Right renal cortex interstitium (tissue), 3 donors: Measurements from ENCODE around the gene INPP5B. TPM values are rescaled to one million over a fixed set of nuclear protein-coding genes. Genes with fewer than 3 reads are reported as not detected.
"Not testable (repeated sequence)": the region's sequence is repeated elsewhere in the genome, so short reads cannot be mapped to it uniquely, and the experiment has no call there.

ENCODE experiments used
- DNase-seq, 3 donors: peaks; one replicate each; pipeline ENCODE4 v3.0.0-alpha.2; 2013; ENCODE audit warnings: low read depth in 3 of 3, low spot score in 2 of 3
- polyA plus RNA-seq, 3 donors: library from polyadenylated mRNA; unstranded; fragments of 120-200 nt; gene quantifications; one replicate each; pipeline ENCODE4 v1.2.1, GENCODE V29; 2013; ENCODE audit not compliant: insufficient read length in 3 of 3

The INPP5B gene
- polyA plus RNA-seq: 10 to 100 TPM; 17.0 to 18.9 (median 17.8) TPM

DNA sequence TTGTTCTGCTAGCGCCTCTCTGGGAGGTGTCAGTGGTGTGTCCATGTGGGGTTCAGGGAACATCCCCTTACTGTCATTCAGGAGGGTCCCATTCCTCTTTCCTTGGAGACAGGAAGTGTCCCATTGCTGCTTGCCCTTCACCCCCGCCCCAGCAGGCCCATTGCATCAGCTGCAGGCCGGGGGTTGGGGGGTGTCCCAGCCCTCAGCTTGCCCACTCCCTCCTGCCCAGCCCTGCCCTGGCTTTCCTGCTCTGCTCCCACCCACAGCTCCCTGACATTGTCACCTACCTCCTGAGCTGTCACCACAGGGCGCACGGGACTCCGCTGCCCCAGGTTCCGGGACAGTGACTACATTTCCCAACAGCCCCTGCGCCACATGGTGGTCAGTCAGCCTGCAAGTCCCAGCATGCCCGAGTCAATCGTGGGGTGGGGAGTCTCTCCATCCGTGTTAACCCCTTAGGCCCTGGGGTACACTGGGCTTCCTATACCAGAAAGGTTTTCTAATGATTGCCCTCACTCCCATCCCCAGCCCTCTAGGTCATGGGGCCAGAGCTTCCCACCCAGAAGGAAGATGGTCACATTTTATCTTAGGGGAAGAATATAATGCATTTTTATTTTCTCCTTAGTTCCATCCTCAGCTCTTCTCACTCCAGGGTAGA is at the start of gene INPP5B:
TSS of gene INPP5B (minus strand) at position 351 of the 658 bp plus-strand sequence. CDS start 745 bp downstream, outside the sequence.
- peak; percentile 38 to 72 (median 61) for DNase-seq

DNA sequence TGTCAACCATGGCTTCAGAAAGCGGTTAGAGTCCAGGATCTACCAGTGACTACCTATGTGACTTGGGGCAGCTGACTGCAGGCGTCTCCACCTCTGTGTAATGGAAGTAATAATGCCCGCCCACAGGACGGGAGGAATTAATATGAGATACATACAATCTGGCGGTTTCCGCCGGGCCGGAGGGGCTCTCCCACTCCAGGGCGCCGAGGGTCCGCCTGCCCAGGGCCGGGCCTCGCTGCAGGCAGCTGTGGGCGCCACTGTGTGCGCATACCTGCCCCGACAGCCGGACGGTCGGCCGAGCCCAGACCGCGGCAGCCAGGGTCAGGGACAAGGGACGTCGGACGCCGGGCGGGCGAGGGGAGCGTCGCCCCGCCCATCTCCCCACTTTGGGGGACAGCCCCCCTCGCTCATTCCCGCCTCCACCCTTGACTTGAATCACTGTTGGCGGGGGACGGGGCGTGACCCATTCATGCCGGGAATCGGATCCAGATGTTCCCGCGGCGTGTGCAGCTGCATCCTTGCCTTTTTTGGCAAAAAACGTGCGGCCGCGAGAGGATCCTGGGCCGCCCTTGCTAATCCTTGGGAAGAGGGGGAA is 49.0 kb upstream of the INPP5B start:
- DNase-seq: peak in 1 of 3 donors; percentile 77

DNA sequence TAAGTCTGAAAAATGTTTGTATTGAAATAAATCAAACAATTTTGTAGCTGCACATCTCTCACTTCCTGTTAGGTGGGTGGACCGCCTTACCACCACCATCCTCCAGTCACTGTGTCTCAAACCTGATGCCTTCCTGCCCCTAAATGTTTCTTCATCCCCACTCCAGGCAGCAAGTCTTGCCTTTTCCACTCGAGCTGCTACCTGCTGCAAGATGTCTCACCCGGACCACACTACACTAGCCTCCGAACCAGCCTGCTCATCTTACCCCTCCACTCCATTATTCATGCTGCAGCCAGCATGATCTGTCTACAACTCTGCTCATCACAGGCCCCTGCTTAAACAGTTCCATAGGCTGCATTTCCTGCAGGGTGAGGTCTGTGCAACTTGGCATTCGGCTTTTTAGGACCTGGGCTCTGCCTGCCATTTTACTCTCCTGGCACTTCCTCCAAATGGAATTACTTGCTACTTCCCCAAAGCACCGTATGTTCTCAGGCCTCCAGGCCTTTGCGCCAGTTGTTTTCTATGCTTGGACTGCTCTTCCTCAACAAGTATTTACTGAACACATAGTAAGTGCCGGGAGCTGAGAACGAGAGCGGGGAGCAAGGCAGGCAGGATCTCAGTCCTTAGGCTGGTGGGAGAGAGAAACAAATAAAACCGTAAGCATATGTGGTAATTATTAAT is 48.2 kb upstream of the INPP5B start:
- DNase-seq: no peak

DNA sequence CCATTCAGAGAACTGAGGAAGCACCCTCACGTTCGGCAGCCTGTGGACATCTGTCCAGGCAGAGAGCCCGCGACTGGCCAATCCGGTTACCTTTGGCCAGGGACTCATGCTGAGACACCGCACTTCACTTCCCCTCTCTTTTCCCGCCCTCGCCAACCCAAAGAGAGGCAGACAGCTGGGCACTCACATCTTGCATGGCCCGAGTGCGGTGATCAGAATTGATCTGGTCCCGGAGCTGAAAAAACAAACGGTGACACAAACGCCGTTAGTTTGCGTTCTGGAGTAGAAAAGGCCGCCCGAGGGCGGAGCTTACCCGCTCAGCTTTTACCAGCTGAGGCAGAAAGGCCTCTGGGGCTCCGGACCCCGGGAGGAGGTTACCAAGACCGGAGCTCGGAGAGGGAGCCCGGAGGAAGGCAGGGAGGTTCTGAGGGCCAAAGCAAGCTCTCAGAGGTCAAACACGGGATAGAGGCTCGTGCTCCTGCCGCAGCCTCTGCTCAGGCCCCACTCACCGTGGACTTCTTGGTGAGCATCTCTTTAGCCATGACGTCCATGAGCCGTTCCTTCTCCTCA is 42.6 kb upstream of the INPP5B start:
- no peak for DNase-seq

DNA sequence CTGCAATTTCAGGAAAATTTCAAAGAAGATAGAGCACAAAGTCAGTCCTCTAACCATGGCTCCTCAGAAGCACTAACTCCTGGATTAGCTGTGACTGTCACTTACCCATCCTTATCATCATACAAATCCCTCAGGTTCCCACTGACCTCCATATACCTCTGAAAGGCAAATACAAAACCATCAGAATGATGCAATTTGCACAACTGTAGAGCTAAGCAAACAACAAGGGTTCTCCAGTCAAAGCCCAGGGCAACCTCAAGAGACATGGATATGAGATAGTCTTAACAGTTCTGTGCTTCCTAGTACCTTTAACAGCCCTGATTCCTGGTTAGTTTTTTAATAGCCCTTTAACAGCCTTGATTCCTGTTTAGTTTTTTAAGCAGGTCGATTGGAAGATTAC is 40.8 kb upstream of the INPP5B start:
- no peak for DNase-seq

DNA sequence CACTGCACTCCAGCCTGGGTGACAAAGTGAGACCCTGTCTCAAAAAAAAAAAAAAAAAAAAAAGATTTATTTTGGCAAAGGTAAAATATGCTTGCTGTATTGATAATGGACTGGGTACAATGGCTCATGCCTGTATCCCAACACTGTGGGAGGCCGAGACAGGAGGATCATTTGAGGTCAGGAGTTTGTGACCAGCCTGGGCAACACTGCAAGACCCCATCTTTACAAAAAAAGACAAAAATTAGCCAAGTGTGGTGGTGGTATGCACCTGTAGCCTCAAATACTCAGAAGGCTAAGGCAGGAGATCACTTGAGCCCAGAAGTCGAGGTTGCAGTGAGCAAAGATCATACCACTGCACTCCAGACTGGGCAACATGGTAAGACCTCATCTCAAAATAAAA is 36.7 kb upstream of the INPP5B start:
- no peak for DNase-seq

DNA sequence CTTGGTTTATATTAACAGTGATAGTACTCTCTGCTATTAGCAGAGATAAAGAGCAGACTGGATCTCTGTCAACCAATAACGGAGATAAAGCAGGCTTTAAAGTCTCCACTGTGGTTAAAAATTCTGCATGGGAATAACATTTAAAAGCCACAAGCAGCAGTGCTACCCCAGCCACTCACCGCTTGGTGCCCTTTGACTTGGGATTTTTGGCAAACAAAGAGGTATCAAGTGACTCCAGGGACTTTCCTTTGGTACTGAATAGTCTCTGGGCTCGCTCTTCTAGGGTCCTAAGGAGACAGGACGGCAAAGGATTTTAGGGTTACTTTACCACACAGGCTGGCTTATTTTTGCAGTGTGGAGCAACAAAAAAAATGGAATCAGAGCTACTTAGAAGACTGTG is 31.7 kb upstream of the INPP5B start:
- no peak for DNase-seq

DNA sequence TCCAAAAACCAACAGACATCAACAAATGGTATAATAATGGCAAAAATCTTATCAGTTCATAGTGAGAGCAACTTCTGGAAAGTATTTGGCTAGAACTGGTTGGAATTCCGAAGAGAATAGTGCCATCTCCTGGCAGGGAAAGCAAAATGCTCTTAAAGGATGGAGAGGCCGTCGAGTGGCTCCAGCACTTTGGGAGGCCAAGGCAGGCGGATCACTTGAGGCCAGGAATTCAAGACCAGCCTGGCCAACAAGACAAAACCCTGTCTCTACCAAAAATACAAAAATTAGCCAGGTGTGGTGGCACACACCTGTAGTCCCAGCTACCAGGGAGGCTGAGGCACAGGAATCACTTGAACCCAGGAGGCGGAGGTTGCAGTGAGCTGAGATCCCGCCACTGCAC is 28.2 kb upstream of the INPP5B start:
- not testable (repeated sequence) for DNase-seq

DNA sequence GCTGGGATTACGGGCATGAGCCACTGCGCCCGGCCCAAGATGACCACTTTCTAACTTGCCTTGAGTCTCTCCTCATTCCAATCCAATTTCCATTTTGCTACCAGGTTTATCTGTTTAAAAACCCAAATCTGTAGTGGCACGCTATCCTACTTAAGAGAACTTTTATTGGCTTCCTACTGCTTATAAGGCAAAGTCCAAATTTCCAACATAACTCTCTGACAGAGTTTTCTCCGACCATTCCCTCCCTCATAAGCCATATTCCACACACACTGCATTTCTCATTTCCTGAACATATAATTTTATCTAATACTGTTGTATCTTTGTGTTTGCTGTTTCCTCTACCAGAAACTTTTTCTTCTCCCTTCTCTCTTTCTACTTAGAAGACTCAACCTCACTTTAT is 27.7 kb upstream of the INPP5B start:
- DNase-seq: no peak

DNA sequence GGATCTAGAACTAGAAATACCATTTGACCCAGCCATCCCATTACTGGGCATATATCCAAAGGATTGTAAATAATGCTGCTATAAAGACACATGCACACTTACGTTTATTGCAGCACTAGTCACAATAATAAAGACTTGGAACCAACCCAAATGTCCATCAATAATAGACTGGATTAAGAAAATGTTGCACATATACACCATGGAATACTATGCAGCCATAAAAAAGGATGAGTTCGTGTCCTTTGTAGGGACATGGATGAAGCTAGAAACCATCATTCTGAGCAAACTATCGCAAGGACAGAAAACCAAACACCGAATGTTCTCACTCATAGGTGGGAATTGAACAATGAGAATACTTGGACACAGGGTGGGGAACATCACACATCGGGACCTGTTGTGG is 26.8 kb upstream of the INPP5B start:
- DNase-seq: not testable (repeated sequence)

DNA sequence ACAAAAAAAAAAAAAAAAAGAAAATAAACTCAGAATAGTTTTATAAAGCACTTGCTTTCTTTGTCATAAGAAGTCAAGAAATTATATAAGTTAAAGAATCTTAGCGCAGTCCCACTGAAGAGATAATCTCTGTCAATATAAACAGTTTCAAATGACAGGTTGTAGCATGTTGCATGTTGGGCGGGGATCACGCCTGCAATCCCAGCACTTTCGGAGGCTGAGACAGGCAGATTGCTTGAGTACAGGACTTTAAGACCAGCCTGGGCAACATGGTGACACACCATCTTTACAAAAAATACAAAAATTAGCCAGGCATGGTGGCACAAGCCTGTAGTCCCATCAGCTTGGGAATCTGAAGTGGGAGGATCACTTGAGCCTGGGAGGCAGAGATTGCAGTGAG is 18.4 kb upstream of the INPP5B start:
- DNase-seq: no peak

DNA sequence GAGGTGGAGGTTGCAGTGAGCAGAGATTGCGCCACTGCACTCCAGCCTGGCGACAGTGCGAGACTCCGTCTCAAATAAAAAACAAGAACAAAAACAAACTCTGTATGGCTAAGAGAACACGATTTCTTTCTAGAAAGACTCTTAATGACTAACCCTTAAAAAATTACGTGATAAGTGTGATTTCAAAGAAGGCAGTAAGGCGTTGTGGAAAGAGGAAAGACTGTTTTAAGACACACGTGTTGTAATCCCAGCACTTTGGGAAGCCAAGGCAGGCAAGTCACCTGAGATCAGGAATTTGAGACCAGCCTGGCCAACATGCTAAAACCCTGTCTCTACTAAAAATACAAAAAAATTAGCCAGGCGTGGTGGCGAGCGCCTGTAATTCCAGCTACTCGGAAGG is 17.3 kb upstream of the INPP5B start:
- DNase-seq: not testable (repeated sequence)

DNA sequence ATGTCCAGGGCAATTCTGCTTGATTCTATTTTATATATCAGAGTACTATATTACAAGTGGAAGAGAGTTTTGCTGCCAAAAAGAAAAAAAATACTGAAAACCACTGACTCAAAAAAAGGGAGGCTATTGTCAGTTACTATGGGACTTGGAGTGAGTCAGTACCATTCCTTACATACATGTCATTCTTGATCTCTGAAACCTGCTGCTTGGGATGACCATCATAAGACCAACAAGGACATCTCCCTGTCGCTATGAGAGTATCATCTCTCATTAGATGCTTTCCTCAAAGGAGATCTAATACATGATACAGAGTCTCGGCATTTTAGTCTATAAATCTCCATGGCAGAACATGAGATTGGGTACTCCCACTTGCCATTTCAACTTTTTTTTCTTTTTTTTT is 11.8 kb upstream of the INPP5B start:
- DNase-seq: no peak

DNA sequence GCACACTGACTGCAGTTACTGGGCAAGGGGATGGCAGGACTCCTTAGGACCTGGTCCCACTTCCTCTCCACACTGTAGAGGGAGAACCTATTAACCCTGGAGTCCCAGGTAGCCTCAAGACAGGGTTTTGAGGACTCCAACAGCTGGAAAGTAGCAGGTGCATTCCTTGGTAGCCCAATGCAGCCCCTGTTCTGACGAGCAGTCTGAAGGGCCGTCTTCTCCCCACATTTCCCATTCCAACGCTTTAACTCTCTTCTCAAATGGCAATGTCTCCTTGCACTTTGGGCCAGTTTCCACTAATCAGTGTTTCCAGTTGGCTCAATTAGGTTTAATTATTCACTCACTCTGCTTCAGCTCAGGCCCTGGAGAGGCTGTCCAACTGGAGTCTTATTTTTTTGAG is 8.8 kb upstream of the INPP5B start:
- DNase-seq: no peak

DNA sequence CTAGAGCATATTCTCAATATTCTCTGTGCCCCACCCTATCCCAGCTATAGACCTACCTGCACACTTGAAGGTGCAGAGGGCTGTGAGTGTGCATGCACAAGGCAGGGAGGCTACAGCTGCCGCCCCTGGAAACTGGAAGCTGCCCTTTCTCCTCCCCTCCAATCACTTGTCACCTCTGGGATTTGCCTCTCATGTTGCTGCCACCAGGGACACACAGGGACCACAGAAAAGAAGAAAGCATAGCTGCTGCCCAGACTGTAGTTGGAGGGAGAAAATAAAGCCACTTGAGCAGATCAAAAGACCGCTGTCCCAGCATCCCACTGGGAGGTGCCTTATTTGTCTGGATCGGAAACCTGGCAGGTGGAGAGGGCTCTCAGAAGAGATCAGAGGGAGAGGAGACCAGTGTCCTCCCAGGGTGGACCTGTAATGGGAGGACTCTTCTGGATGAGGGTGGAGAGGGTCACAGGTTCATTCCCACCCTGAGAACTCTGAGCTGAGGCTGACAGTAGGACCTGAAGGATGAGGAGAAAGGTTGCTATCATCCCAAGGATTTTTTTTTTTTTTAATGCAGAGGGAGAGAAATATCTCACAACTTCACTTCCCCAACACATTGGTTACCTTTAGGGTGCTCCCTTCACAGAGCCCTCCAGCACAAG is 7.6 kb upstream of the INPP5B start:
- DNase-seq: no peak

DNA sequence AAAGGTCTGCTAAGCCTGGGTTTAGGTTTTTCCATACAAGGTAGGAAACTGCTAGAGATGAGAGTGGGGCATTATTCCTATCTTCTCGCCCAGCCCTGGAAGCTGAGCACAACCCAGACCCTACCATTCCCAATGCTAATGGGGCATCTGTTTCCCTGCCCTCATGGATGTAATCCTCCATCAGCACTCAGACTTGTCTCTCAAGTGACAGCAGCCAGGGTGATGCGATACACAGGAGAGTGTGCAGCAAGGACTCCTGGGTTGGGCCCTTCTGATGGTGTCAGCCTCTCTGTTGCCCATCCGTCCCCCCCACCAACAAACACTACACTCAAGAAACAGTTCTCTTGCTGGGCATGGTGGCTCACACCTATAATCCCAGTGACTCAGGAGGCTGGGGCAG is 5.9 kb upstream of the INPP5B start:
- DNase-seq: no peak

DNA sequence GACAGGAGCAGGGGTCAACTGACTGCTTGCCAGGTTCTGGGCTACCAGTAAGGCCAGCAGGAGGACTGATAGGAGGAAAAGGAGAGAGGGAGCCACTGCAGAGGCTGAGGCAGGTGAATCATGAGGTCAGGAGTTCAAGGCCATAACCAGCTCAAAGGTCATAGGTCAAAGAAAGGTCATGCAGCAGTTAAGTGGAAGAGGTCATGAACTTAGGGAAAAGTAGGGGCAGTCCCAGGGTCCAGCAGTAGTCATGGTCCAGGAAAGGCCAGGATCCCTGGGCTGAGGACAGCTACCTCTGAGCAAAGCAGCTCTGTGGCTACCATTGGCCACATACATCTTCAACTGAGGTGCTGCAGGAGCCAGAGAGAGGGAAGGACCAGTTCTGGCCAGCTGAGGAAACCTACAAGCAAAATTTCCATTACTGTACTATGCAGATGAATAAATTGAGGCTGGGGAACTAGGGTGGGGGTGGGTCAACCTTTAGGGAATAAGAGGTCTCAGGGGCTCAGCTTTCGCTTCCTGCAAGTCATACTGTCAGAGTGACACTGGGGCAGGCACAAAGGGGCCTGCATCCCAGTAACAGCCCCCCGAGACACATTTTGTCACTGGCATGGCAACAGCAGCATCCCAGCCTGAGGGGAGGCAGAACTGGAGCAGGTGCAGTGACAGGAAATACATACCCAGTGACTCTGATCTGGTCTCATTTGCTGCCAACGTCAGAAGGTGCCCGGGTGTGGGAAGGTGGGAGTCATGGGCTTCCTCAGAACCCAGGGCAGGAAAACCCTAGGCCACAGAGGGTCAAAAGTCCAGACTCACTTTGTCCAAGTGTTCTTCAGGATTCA is 5.2 kb upstream of the INPP5B start:
- no peak for DNase-seq

DNA sequence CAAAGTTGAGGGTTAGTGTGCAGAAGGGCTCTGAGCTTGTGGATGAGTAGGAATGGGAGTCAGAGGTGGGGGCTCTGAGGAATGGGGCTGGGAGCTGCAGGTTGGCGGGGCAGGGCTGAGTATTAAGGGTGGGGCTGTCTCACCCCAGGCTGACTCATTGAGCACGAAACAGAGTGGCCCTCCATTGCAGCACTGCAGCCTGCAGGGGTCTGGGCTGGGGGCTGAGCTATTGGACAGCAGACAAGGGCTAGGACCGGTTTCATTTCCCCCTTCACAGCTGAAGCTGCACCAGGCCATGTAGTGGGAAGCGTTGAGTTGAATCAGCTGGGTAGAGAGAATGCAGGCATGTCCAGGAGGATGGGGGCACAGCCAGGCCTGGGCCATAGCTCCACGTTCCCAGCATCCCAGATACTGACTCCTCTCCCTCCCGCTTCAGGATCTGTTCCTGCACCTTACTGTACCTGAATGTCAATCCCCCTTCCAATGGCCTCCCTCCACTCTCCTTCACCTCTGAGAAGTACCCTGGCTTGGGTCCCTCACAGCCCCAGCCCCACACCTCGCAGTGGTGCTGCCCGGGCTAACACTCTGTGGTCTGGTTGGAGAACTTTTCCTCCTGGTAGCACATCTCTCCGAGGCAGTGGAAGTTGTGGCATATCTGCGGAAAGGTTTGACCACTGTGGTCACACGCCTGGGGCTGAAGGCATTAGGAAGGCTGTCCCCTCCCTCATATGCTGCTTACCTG is 4.4 kb upstream of the INPP5B start:
- no peak for DNase-seq

DNA sequence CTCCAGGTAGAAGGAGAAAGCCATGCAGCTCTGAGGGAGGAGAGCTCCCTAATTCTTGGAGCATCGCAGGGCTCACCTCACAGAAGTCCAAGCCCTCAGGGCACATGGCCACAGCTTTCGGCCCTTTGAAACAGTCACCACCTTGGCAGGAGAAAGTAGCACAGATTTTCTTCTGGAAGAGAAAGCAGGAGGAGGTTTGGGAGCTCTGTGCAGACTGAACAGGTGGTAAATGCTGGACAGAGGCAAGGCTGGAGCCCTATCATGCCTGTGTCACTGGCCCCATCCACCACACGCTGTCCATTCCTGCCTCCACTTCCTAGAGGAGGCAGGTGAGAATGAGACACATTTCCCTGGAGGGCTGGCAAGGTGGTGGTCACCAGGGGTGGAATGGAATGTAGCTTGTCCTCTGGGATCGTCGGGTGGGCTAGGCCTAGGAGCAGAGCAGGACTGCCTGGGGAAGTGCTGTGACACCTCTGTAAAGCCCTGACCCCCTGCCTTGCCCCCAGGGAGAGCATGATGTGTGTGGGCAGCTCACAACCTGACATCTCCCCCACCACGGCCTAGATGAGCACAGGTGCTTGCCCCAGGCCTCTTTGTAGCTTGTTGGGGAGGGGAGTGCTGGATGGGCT is 2.8 kb upstream of the INPP5B start:
- no peak for DNase-seq
